ENCODE data around the gene LTB. TPM values are rescaled to one million over a fixed set of nuclear protein-coding genes. Genes with fewer than 3 reads are reported as not detected.

LTB gene
- total and polyA plus RNA-seq, 2 donors (not counting 3 experiments of a cell fraction or from before 2014, with no cell fraction given), result 1.2 to 2.1 TPM

DNA sequence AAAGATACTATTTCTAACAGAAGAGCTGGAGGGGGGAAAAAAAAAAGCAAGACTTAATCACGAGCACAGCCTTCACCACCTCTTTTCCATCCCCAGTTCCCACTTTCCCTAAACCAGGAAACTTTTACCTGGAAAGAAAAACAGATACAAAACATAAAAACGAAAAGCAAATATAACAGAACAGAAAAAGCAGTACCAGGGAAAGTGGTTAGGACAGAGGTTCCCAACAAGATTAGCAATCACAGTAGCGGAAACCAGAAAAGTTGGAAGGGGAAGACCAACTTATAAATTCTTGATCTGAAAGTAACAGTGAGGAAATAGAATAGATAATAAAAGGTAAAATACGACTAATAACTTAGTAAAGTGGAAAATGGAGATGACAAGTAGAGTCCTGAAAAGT lies 41.6 kb downstream of the LTB start:
- H4K20me1 ChIP-seq (replicated peaks; ENCODE audit: control insufficient read depth, extremely low read depth, insufficient read depth, low read length), result peaks cover 7% of the 10 kb centered on the region
- no peak overlapping the region for H2AFZ ChIP-seq (ENCODE audit: low read depth, low read length)
- ChIA-PET CTCF (interaction anchor here (1.1 to 3.5 kb wide), 5 partner anchors 10 to 82 kb away, joined by 3 to 21 read pairs (median 13); no protein-coding TSS in a partner anchor), POLR2A (interaction anchor here (0.9 kb wide), 1 partner anchor 13 kb away, joined by 4 read pairs; the partner anchor contains the start of gene MCCD1)
- peaks cover 27% of the 10 kb centered on the region for H3K4me1 ChIP-seq (ENCODE audit: control insufficient read depth, extremely low read depth, insufficient read depth, low read length)
- FAIRE-seq (no peak), DNase-seq (ENCODE audit: low read depth, low spot score) (no peak)
- peak overlapping the region; percentile 98 for H3K9ac ChIP-seq (replicated peaks; ENCODE audit: extremely low read depth, insufficient read depth, low read length)
- H3K4me3 ChIP-seq (replicated peaks in 1 of 3; ENCODE audit: insufficient read depth in 1 of 3, low read depth in 1 of 3, low read length in 3 of 3), result peak overlapping the region; percentile 59 to 95 (median 80)
- H3K4me2 ChIP-seq (ENCODE audit: insufficient read depth, low read length), result peak overlapping the region; percentile 92
- H3K27ac ChIP-seq (ENCODE audit: insufficient read depth, low read depth, low read length), result peak overlapping the region; percentile 85
- no TSS peak for BruUV-seq (replicated peaks)
- no peaks in the 10 kb centered on the region for H3K9me3 ChIP-seq (replicated peaks; ENCODE audit: control insufficient read depth, insufficient read depth, low read length)
- H3K36me3 ChIP-seq (ENCODE audit: control insufficient read depth in 2 of 2, extremely low read depth in 1 of 2, insufficient read depth in 2 of 2, low read length in 2 of 2), result peaks cover 22 to 36% of the 10 kb centered on the region in 2 experiments
- no peaks in the 10 kb centered on the region for H3K9me1 ChIP-seq (replicated peaks; ENCODE audit: control insufficient read depth, extremely low read depth, insufficient read depth, low read length)
- dilution Hi-C loops (cut with MboI; ENCODE audit: extremely low pct_ligation_motif_present, low sequenced_read_pairs), result no loop called here
- TF ChIP-seq POLR2A (IDR thresholded peaks at IDR 0.05; ENCODE audit: low read depth, low read length) (no peak), MYC (IDR thresholded peaks at IDR 0.05; ENCODE audit: low read depth, low read length) (no peak), POLR2AphosphoS5 (IDR thresholded peaks at IDR 0.05; ENCODE audit: insufficient read depth, low read depth, low read length) (no peak), JUN (IDR thresholded peaks at IDR 0.05; ENCODE audit: borderline replicate concordance, insufficient read depth, insufficient read length, low read depth) (no peak)
- TF ChIP-seq, protein P1, sequence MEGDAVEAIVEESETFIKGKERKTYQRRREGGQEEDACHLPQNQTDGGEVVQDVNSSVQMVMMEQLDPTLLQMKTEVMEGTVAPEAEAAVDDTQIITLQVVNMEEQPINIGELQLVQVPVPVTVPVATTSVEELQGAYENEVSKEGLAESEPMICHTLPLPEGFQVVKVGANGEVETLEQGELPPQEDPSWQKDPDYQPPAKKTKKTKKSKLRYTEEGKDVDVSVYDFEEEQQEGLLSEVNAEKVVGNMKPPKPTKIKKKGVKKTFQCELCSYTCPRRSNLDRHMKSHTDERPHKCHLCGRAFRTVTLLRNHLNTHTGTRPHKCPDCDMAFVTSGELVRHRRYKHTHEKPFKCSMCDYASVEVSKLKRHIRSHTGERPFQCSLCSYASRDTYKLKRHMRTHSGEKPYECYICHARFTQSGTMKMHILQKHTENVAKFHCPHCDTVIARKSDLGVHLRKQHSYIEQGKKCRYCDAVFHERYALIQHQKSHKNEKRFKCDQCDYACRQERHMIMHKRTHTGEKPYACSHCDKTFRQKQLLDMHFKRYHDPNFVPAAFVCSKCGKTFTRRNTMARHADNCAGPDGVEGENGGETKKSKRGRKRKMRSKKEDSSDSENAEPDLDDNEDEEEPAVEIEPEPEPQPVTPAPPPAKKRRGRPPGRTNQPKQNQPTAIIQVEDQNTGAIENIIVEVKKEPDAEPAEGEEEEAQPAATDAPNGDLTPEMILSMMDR (IDR thresholded peaks at IDR 0.05; ENCODE audit: extremely low read depth in 1 of 2, insufficient read depth in 1 of 2, low read depth in 1 of 2, low read length in 2 of 2), result no peak
- peaks cover 59% of the 10 kb centered on the region for H3K79me2 ChIP-seq (ENCODE audit: control insufficient read depth, insufficient read depth, low read length)
- H3K27me3 ChIP-seq (ENCODE audit: control insufficient read depth in 2 of 2, insufficient read depth in 2 of 2, low read length in 2 of 2), result no peaks in the 10 kb centered on the region
- intact Hi-C loops (cut with micrococcal nuclease), result loop anchor here (10.0 kb wide), 1 partner anchor 194 kb away; the partner anchor contains the start of gene CLIC1
